BE2C (cell line): ENCODE results near the gene E2F3.

Experiments
- DNase-seq: peaks from one replicate; pipeline ENCODE4 v3.0.0-alpha.2; 2020
- H3K27me3 ChIP-seq: fragments of 250-450 bp; sonication (Bioruptor Pico); 2 replicates; pipeline ENCODE4 v1.5.1; 2020; ENCODE audit warnings: mild to moderate bottlenecking
- H3K36me3 ChIP-seq: fragments of 250-450 bp; sonication (Bioruptor Pico); 2 replicates; pipeline ENCODE4 v1.5.1; 2020; ENCODE audit warnings: mild to moderate bottlenecking
- H3K4me1 ChIP-seq: fragments of 250-450 bp; sonication (Bioruptor Pico); 2 replicates; pipeline ENCODE4 v1.5.1; 2020
- H3K4me3 ChIP-seq: 2 replicates; pipeline ENCODE4 v1.5.1; 2011; ENCODE audit warnings: low read depth, low read length
- H3K9me3 ChIP-seq: fragments of 250-450 bp; sonication (Bioruptor Pico); 2 replicates; pipeline ENCODE4 v1.5.1; 2020
- CTCF ChIP-seq: IDR thresholded peaks from 2 replicates; pipeline ENCODE4 v1.5.1; 2012; ENCODE audit warnings: mild to moderate bottlenecking, low read depth, low read length

Gene E2F3

GRCh38 chr6:20370801-20371200 is 30.9 kb upstream of the E2F3 start:
- H3K27me3 ChIP-seq = peaks cover 3% of the 10 kb centered on the region; the same call in 1 of the 2 replicates
- no peaks in the 10 kb centered on the region for H3K4me1 ChIP-seq
- no peaks in the 10 kb centered on the region for H3K9me3 ChIP-seq
- no peak overlapping the region for H3K4me3 ChIP-seq
- no peak for TF ChIP-seq CTCF
- DNase-seq = no peak
- no peaks in the 10 kb centered on the region for H3K36me3 ChIP-seq

GRCh38 chr6:20375436-20375835 is 26.2 kb upstream of the E2F3 start:
- DNase-seq = no peak
- H3K27me3 ChIP-seq = peaks cover 10% of the 10 kb centered on the region
- no peak for TF ChIP-seq CTCF
- H3K4me3 ChIP-seq = no peak overlapping the region
- no peaks in the 10 kb centered on the region for H3K4me1 ChIP-seq
- no peaks in the 10 kb centered on the region for H3K36me3 ChIP-seq
- H3K9me3 ChIP-seq = no peaks in the 10 kb centered on the region

- TF ChIP-seq CTCF = no peak
- Histone ChIP-seq H3K4me1 (no peaks in the 10 kb centered on the region), H3K27me3 (peaks cover 8% of the 10 kb centered on the region), H3K9me3 (no peaks in the 10 kb centered on the region), H3K4me3 (no peak overlapping the region), H3K36me3 (no peaks in the 10 kb centered on the region)
- no peak for DNase-seq
Observed at GRCh38 chr6:20377623-20378265, 23.9 kb upstream of the E2F3 start.

- H3K36me3 ChIP-seq = no peaks in the 10 kb centered on the region
- no peak for TF ChIP-seq CTCF
- no peaks in the 10 kb centered on the region for H3K9me3 ChIP-seq
- H3K4me3 ChIP-seq = no peak overlapping the region
- no peak for DNase-seq
- peaks cover 8% of the 10 kb centered on the region for H3K27me3 ChIP-seq
- H3K4me1 ChIP-seq = no peaks in the 10 kb centered on the region
Observed at GRCh38 chr6:20379231-20379630, 22.4 kb upstream of the E2F3 start.

GRCh38 chr6:20386218-20386617 is 15.5 kb upstream of the E2F3 start:
- Histone ChIP-seq H3K4me1 (no peaks in the 10 kb centered on the region), H3K36me3 (no peaks in the 10 kb centered on the region), H3K4me3 (no peak overlapping the region), H3K27me3 (no peaks in the 10 kb centered on the region), H3K9me3 (no peaks in the 10 kb centered on the region)
- no peak for TF ChIP-seq CTCF
- DNase-seq = no peak

GRCh38 chr6:20389066-20389465 is 12.6 kb upstream of the E2F3 start:
- Histone ChIP-seq H3K27me3 (no peaks in the 10 kb centered on the region), H3K36me3 (no peaks in the 10 kb centered on the region)
- no peak for TF ChIP-seq CTCF

More at GRCh38 chr6:20389066-20389465, 12.6 kb upstream of the E2F3 start:
- no peak for DNase-seq
- Histone ChIP-seq H3K4me3 (no peak overlapping the region), H3K4me1 (no peaks in the 10 kb centered on the region), H3K9me3 (no peaks in the 10 kb centered on the region)
